ENCODE results near the gene CSTA.

The CSTA gene, protein sequence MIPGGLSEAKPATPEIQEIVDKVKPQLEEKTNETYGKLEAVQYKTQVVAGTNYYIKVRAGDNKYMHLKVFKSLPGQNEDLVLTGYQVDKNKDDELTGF

DNA sequence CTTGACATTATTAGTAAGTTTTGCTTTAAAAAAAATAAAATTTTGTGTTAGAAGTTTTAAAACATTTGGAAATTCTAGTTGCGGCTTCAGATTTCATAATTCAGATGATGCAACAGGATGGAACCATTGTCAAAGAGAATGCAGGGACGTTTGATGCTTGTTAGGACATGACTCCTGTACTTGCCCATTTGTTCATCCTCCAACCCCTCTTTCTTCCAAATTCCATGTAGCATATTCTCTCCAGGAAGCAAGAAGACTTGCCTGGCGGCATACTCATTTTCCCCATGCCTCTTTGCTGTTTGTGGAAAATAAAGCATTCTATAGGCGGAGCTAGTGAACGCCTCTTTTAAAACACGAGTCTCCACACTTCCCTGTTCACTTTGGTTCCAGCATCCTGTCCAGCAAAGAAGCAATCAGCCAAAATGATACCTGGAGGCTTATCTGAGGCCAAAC lies at the start of gene CSTA:
Gene CSTA (plus strand): TSS at position 378 of the 453 bp plus-strand sequence. CDS start 45 bp downstream, at position 423.
- H3K27me3 ChIP-seq (ENCODE audit: insufficient read depth, low read length) = no peaks in the 10 kb centered on the region
- H3K9me3 ChIP-seq (ENCODE audit: low read length) = no peaks in the 10 kb centered on the region
- no peaks in the 10 kb centered on the region for H3K4me1 ChIP-seq (ENCODE audit: insufficient read depth, low read length)
- H2AFZ ChIP-seq (ENCODE audit: low read depth, low read length) = peak within 1 kb of the TSS; percentile 5
- H3K36me3 ChIP-seq (ENCODE audit: insufficient read depth, low read length) = no peaks in the 10 kb centered on the region
- H3K4me3 ChIP-seq (ENCODE audit: low read length) = no peak within 1 kb of the TSS

DNA sequence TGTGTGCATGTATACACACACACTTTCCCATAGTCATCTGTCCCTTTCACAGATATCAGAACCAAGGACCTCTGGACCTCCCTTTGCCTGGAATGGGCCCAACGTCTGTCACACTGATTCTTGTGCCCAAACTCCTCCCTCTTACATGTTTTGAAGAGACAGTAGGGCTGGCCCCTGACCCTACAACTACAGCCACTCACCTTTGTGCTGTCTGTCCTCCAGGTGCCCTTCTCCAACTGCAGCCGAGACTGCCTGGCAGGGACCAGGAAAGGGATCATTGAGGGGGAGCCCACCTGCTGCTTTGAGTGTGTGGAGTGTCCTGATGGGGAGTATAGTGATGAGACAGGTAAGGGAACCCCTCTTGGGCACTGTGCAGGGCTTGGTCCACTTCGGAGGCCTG lies 43.2 kb upstream of the CSTA start:
- Histone ChIP-seq H3K27me3 (ENCODE audit: insufficient read depth, low read length) (peaks cover 6% of the 10 kb centered on the region), H3K9me3 (ENCODE audit: low read length) (no peaks in the 10 kb centered on the region), H3K4me3 (ENCODE audit: low read length) (no peak overlapping the region), H3K4me1 (ENCODE audit: insufficient read depth, low read length) (no peaks in the 10 kb centered on the region), H3K36me3 (ENCODE audit: insufficient read depth, low read length) (no peaks in the 10 kb centered on the region), H2AFZ (ENCODE audit: low read depth, low read length) (no peak overlapping the region)

DNA sequence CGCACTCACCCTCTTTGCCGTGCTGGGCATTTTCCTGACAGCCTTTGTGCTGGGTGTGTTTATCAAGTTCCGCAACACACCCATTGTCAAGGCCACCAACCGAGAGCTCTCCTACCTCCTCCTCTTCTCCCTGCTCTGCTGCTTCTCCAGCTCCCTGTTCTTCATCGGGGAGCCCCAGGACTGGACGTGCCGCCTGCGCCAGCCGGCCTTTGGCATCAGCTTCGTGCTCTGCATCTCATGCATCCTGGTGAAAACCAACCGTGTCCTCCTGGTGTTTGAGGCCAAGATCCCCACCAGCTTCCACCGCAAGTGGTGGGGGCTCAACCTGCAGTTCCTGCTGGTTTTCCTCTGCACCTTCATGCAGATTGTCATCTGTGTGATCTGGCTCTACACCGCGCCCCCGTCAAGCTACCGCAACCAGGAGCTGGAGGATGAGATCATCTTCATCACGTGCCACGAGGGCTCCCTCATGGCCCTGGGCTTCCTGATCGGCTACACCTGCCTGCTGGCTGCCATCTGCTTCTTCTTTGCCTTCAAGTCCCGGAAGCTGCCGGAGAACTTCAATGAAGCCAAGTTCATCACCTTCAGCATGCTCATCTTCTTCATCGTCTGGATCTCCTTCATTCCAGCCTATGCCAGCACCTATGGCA lies 41.1 kb upstream of the CSTA start:
- H3K4me1 ChIP-seq (ENCODE audit: insufficient read depth, low read length) = no peaks in the 10 kb centered on the region
- no peak overlapping the region for H2AFZ ChIP-seq (ENCODE audit: low read depth, low read length)
- peaks cover 6% of the 10 kb centered on the region for H3K27me3 ChIP-seq (ENCODE audit: insufficient read depth, low read length)
- no peaks in the 10 kb centered on the region for H3K36me3 ChIP-seq (ENCODE audit: insufficient read depth, low read length)
- no peaks in the 10 kb centered on the region for H3K9me3 ChIP-seq (ENCODE audit: low read length)
- H3K4me3 ChIP-seq (ENCODE audit: low read length) = no peak overlapping the region

DNA sequence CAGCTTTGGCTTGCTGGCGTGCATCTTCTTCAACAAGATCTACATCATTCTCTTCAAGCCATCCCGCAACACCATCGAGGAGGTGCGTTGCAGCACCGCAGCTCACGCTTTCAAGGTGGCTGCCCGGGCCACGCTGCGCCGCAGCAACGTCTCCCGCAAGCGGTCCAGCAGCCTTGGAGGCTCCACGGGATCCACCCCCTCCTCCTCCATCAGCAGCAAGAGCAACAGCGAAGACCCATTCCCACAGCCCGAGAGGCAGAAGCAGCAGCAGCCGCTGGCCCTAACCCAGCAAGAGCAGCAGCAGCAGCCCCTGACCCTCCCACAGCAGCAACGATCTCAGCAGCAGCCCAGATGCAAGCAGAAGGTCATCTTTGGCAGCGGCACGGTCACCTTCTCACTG lies 40.6 kb upstream of the CSTA start:
- Histone ChIP-seq H3K27me3 (ENCODE audit: insufficient read depth, low read length) (peaks cover 6% of the 10 kb centered on the region), H3K36me3 (ENCODE audit: insufficient read depth, low read length) (no peaks in the 10 kb centered on the region), H3K4me1 (ENCODE audit: insufficient read depth, low read length) (no peaks in the 10 kb centered on the region), H3K4me3 (ENCODE audit: low read length) (no peak overlapping the region), H2AFZ (ENCODE audit: low read depth, low read length) (no peak overlapping the region), H3K9me3 (ENCODE audit: low read length) (no peaks in the 10 kb centered on the region)

DNA sequence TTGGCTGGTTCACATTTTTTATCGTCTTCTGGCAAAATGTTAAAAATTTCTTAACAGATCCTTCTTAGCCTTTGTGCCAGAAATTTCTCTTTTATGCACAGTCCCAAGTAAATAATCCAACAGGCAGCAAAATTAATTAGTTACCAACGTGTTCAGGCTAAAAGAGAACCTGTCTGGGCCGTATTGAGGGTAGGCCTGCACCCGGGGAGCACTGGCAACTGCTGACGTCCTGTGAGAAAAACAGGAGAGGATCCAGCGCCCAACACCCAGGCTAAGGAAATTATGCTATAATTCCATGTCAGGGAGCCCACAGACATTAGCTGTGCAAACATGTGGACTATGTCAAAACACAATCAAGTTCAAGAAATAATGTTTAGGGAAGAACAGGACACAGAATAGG lies 30.7 kb upstream of the CSTA start:
- H3K27me3 ChIP-seq (ENCODE audit: insufficient read depth, low read length) = peaks cover 9% of the 10 kb centered on the region
- no peak overlapping the region for H2AFZ ChIP-seq (ENCODE audit: low read depth, low read length)
- no peaks in the 10 kb centered on the region for H3K4me1 ChIP-seq (ENCODE audit: insufficient read depth, low read length)
- no peak overlapping the region for H3K4me3 ChIP-seq (ENCODE audit: low read length)
- H3K9me3 ChIP-seq (ENCODE audit: low read length) = peaks cover 2% of the 10 kb centered on the region
- no peaks in the 10 kb centered on the region for H3K36me3 ChIP-seq (ENCODE audit: insufficient read depth, low read length)

- Histone ChIP-seq H2AFZ (ENCODE audit: low read depth, low read length) (no peak overlapping the region), H3K36me3 (ENCODE audit: insufficient read depth, low read length) (no peaks in the 10 kb centered on the region), H3K27me3 (ENCODE audit: insufficient read depth, low read length) (peaks cover 9% of the 10 kb centered on the region), H3K9me3 (ENCODE audit: low read length) (peaks cover 2% of the 10 kb centered on the region), H3K4me3 (ENCODE audit: low read length) (no peak overlapping the region), H3K4me1 (ENCODE audit: insufficient read depth, low read length) (no peaks in the 10 kb centered on the region)
These were observed 29.6 kb upstream of the CSTA start for GRCh38 chr3:122295266-122296062.

DNA sequence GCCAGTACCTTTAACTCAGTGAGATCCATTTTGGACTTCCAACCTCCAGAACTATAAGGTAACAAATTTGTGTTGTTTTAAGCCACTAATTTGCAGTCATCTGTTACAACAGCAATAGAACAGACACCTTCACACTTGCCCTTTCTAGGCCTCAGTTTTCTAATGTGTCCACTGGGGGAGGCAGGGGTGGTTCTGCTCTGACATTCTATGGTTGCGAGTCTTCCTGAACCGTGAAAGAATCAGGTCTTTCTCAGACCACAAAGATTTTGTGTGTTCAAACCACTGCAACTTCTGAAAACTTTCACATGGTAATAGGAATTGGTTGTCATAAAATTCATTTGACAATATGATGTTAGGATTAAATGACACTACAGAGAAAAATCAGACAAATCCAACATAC lies 26.8 kb upstream of the CSTA start:
- Histone ChIP-seq H2AFZ (ENCODE audit: low read depth, low read length) (no peak overlapping the region), H3K27me3 (ENCODE audit: insufficient read depth, low read length) (peaks cover 9% of the 10 kb centered on the region), H3K4me1 (ENCODE audit: insufficient read depth, low read length) (no peaks in the 10 kb centered on the region), H3K36me3 (ENCODE audit: insufficient read depth, low read length) (no peaks in the 10 kb centered on the region), H3K4me3 (ENCODE audit: low read length) (no peak overlapping the region), H3K9me3 (ENCODE audit: low read length) (peaks cover 2% of the 10 kb centered on the region)

- Histone ChIP-seq H3K27me3 (ENCODE audit: insufficient read depth, low read length) (peaks cover 9% of the 10 kb centered on the region), H3K9me3 (ENCODE audit: low read length) (peaks cover 2% of the 10 kb centered on the region), H2AFZ (ENCODE audit: low read depth, low read length) (no peak overlapping the region), H3K4me1 (ENCODE audit: insufficient read depth, low read length) (no peaks in the 10 kb centered on the region), H3K4me3 (ENCODE audit: low read length) (no peak overlapping the region), H3K36me3 (ENCODE audit: insufficient read depth, low read length) (no peaks in the 10 kb centered on the region)
These were observed 25.8 kb upstream of the CSTA start for GRCh38 chr3:122299215-122299614.

DNA sequence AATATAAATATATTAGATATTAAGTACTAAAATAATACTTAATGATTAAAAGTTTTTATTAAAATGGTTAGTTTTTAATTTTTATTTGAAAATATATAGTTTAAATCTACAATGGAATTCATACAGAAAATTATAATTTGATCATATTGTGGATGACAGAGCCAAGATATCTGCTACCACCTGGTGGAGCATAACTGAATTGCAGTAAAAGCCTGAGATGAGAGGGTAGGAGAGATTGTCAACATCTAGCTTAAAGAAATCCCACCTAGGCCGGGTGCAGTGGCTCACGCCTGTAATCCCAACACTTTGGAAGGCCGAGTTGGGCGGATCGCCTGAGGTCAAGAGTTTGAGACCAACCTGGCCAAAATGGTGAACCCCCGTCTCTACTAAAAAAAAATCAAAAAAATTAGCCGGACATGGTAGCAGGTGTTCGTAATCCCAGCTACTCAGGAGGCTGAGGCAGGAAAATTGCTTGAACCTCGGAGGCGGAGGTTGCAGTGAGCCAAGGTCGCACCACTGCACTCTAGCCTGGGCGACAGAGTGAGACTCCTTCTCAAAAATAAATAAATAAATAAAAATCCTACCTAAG lies 25.1 kb upstream of the CSTA start:
- H3K36me3 ChIP-seq (ENCODE audit: insufficient read depth, low read length) = no peaks in the 10 kb centered on the region
- peaks cover 4% of the 10 kb centered on the region for H3K27me3 ChIP-seq (ENCODE audit: insufficient read depth, low read length)
- no peaks in the 10 kb centered on the region for H3K4me1 ChIP-seq (ENCODE audit: insufficient read depth, low read length)
- H3K4me3 ChIP-seq (ENCODE audit: low read length) = no peak overlapping the region
- H3K9me3 ChIP-seq (ENCODE audit: low read length) = peaks cover 2% of the 10 kb centered on the region
- no peak overlapping the region for H2AFZ ChIP-seq (ENCODE audit: low read depth, low read length)

GRCh38 chr3:122301063-122301462 lies 24.0 kb upstream of the CSTA start:
- Histone ChIP-seq H3K36me3 (ENCODE audit: insufficient read depth, low read length) (no peaks in the 10 kb centered on the region), H3K4me1 (ENCODE audit: insufficient read depth, low read length) (no peaks in the 10 kb centered on the region), H3K27me3 (ENCODE audit: insufficient read depth, low read length) (peaks cover 2% of the 10 kb centered on the region), H3K4me3 (ENCODE audit: low read length) (no peak overlapping the region), H2AFZ (ENCODE audit: low read depth, low read length) (no peak overlapping the region), H3K9me3 (ENCODE audit: low read length) (peaks cover 1% of the 10 kb centered on the region)

- Histone ChIP-seq H3K27me3 (ENCODE audit: insufficient read depth, low read length) (peaks cover 3% of the 10 kb centered on the region), H3K4me1 (ENCODE audit: insufficient read depth, low read length) (no peaks in the 10 kb centered on the region), H3K4me3 (ENCODE audit: low read length) (no peak overlapping the region)
These were observed 19.0 kb upstream of the CSTA start for GRCh38 chr3:122305818-122306621.

DNA sequence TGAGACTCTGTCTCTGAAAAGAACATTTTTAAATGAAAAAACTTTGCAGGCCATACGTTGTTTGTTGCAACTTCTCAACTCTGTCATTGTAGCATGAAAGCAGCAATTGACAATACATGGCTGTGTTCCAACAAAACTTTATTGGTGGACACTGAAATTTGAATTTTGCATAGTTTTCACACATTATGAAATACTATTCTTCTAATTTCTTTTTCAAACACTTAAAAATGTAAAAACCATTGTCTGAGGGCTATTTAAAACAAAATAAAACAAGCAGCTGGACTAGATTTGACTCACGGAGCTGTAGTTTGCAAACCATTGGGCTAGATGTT lies 18.5 kb upstream of the CSTA start:
- no peak overlapping the region for H2AFZ ChIP-seq (ENCODE audit: low read depth, low read length)
- no peaks in the 10 kb centered on the region for H3K4me1 ChIP-seq (ENCODE audit: insufficient read depth, low read length)
- peaks cover 5% of the 10 kb centered on the region for H3K27me3 ChIP-seq (ENCODE audit: insufficient read depth, low read length)
- no peaks in the 10 kb centered on the region for H3K9me3 ChIP-seq (ENCODE audit: low read length)
- no peaks in the 10 kb centered on the region for H3K36me3 ChIP-seq (ENCODE audit: insufficient read depth, low read length)
- H3K4me3 ChIP-seq (ENCODE audit: low read length) = no peak overlapping the region

More at GRCh38 chr3:122305818-122306621, 19.0 kb upstream of the CSTA start:
- H3K36me3 ChIP-seq (ENCODE audit: insufficient read depth, low read length) = no peaks in the 10 kb centered on the region
- no peak overlapping the region for H2AFZ ChIP-seq (ENCODE audit: low read depth, low read length)
- no peaks in the 10 kb centered on the region for H3K9me3 ChIP-seq (ENCODE audit: low read length)

All from neuron (in vitro differentiated cells).